Thyroid gland (tissue), 4 donors: Measurements from ENCODE around the gene CARHSP1.

Experiments
- CTCF ChIP-seq, 6 experiments: fragments of 200-600 bp in 3 of 6; fragments of 450-650 bp in 3 of 6; sonication (generic) in 3 of 6; IDR thresholded peaks; one replicate each; pipeline ENCODE4 v1.5.1; 2016 to 2019; ENCODE audit warnings: antibody characterized with exemption in 6 of 6, mild to moderate bottlenecking in 2 of 6, inconsistent platforms in 1 of 6, moderate library complexity in 1 of 6
- POLR2A ChIP-seq, 2 donors: fragments of 450-650 bp; IDR thresholded peaks; one replicate each; pipeline ENCODE4 v1.6.1; 2017; ENCODE audit warnings: antibody characterized with exemption in 2 of 2, mild to moderate bottlenecking in 2 of 2, moderate library complexity in 1 of 2

DNA sequence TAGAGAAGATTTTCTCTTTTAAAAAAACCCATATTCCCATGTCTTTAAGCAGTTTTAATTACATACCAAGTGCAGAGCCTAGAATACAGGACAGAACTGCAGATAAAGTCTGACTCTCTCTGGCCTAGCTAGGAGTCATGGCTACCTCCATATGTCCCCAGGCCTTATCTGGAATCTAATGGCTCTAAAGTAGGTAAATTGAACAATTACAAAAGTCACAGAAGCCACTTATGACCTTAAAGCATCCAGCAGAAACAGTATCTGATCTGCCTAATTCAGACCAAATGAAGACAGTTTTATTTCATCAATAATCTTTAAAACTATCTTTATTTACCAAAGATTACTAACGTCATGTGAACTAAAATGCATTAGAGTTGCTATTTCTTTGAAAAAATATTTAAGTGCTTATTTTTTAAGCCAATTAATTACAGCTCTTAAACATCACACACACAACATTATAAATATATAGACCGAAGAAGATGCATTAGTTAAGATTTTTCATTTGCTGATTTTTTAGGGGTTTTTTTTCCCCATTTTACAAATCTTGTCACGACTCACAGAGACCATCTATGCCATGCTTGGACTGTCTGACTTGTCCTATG lies 42.4 kb downstream of the CARHSP1 start:
- TF ChIP-seq CTCF (IDR thresholded peaks at IDR 0.05) (no peak), POLR2A (IDR thresholded peaks at IDR 0.05) (no peak)
